HepG2 (cell line): ENCODE results near the gene USP27X. TPM values are rescaled to one million over a fixed set of nuclear protein-coding genes. Genes with fewer than 3 reads are reported as not detected.
A peak's percentile ranks its signal among the peaks of the same experiment; 100 is the strongest.

ENCODE experiments used
- CBFB ChIP-seq: sonication (generic); formaldehyde crosslinking; IDR thresholded peaks from 2 replicates; pipeline ENCODE4 v1.4.0; 2020; ENCODE audit warnings: missing genetic modification reagents
- GATAD2A ChIP-seq: IDR thresholded peaks from 2 replicates; pipeline ENCODE4 v1.6.1; 2016
- GTF3A ChIP-seq: sonication (generic); formaldehyde crosslinking; conservative IDR thresholded peaks from 2 replicates; pipeline ENCODE4 v1.4.0; 2020; ENCODE audit warnings: mild to moderate bottlenecking, missing genetic modification reagents
- HBP1 ChIP-seq: IDR thresholded peaks from 2 replicates; pipeline ENCODE4 v1.6.1; 2016; ENCODE audit warnings: low read depth, control low read depth
- POGZ ChIP-seq: sonication (generic); formaldehyde crosslinking; IDR thresholded peaks from 2 replicates; pipeline ENCODE4 v1.4.0; 2020; ENCODE audit warnings: mild to moderate bottlenecking, missing genetic modification reagents
- POLR2AphosphoS5 ChIP-seq: IDR thresholded peaks from 2 replicates; pipeline ENCODE4 v1.6.1; 2012; ENCODE audit warnings: low read depth, low read length
- RARG ChIP-seq: sonication (generic); formaldehyde crosslinking; IDR thresholded peaks from 2 replicates; pipeline ENCODE4 v1.4.0; 2020; ENCODE audit warnings: low read depth, mild to moderate bottlenecking, missing genetic modification reagents
- SP5 ChIP-seq: IDR thresholded peaks from 2 replicates; pipeline ENCODE4 v1.6.1; 2016; ENCODE audit warnings: low read depth, borderline replicate concordance
- SRSF4 ChIP-seq: fragments of 200-400 bp; formaldehyde crosslinking; IDR thresholded peaks from one replicate; pipeline ENCODE4 v1.6.1; 2018; ENCODE audit warnings: mild to moderate bottlenecking, low read depth, low read length, moderate library complexity; ENCODE audit not compliant: poor library complexity, severe bottlenecking
- XRCC5 ChIP-seq: fragments of 200-400 bp; formaldehyde crosslinking; optimal IDR thresholded peaks from 2 replicates; pipeline ENCODE3; 2017; ENCODE audit warnings: mild to moderate bottlenecking, low read length
- ZBTB8A ChIP-seq: sonication (generic); formaldehyde crosslinking; IDR thresholded peaks from 2 replicates; pipeline ENCODE4 v1.4.0; 2020; ENCODE audit warnings: mild to moderate bottlenecking, low read depth, missing genetic modification reagents, borderline replicate concordance
- ZNF180 ChIP-seq: sonication (generic); formaldehyde crosslinking; IDR thresholded peaks from 2 replicates; pipeline ENCODE4 v1.4.0; 2020; ENCODE audit warnings: low read depth, missing genetic modification reagents, borderline replicate concordance
- ZNF256 ChIP-seq: sonication (generic); formaldehyde crosslinking; conservative IDR thresholded peaks from 2 replicates; pipeline ENCODE4 v1.4.0; 2020; ENCODE audit warnings: missing genetic modification reagents
- ZNF607 ChIP-seq: sonication (generic); formaldehyde crosslinking; IDR thresholded peaks from 2 replicates; pipeline ENCODE4 v1.5.1; 2020; ENCODE audit warnings: missing genetic modification reagents, mild to moderate bottlenecking, borderline replicate concordance
- ZNF660 ChIP-seq: sonication (generic); formaldehyde crosslinking; IDR thresholded peaks from 2 replicates; pipeline ENCODE4 v1.5.1; 2020; ENCODE audit warnings: mild to moderate bottlenecking, low read depth, missing genetic modification reagents, borderline replicate concordance
- ZNF678 ChIP-seq: sonication (generic); formaldehyde crosslinking; IDR thresholded peaks from 2 replicates; pipeline ENCODE4 v1.4.0; 2020; ENCODE audit warnings: mild to moderate bottlenecking, missing genetic modification reagents
- ZNF687 ChIP-seq: sonication (generic); formaldehyde crosslinking; IDR thresholded peaks from 2 replicates; pipeline ENCODE4 v1.5.1; 2020; ENCODE audit warnings: mild to moderate bottlenecking, missing genetic modification reagents, moderate library complexity
- ZNF7 ChIP-seq: IDR thresholded peaks from 2 replicates; pipeline ENCODE4 v1.6.1; 2016; ENCODE audit warnings: missing biosample characterization, missing genetic modification reagents
- polyA plus RNA-seq, 8 experiments: library from polyadenylated mRNA; depleted of rRNA in 3 of 8; stranded (reverse) in 7 of 8; unstranded in 1 of 8; fragments of >200 nt; fragmentation: Illumina TruSeq in 4 of 8; extraction: Trizol in 4 of 8; gene quantifications; 2 replicates each; pipeline versions ENCODE4 v1.2.1 to v1.2.3, GENCODE V29; 2011 to 2016; ENCODE audit warnings: low read depth in 4 of 8, missing spikeins in 1 of 8, mixed read lengths in 1 of 8; ENCODE audit not compliant: insufficient read depth in 1 of 8
- total RNA-seq, 5 experiments: library from RNA; depleted of rRNA; stranded (reverse); fragments of >200 nt; fragmentation: Illumina TruSeq; extraction: Trizol; gene quantifications; 2 replicates each; pipeline ENCODE4 v1.2.3, GENCODE V29; 2016; ENCODE audit warnings: low read depth in 1 of 5
- TF ChIP-seq, protein P1 (sequence below): sonication (generic); formaldehyde crosslinking; IDR thresholded peaks from 2 replicates; pipeline ENCODE4 v1.4.0; 2020; ENCODE audit warnings: mild to moderate bottlenecking, missing genetic modification reagents, borderline replicate concordance

The USP27X gene
- total and polyA plus RNA-seq, 2 of the 13 experiments (the other 11 are each of a cell fraction or from before 2014, with no cell fraction given): 7.2 to 9.7 TPM

GRCh38 chrX:49878834-49879655, at the start of gene USP27X (continued):
- peak; percentile 78 for TF ChIP-seq XRCC5
- TF ChIP-seq SRSF4: no peak
- no peak for TF ChIP-seq HBP1 (CRISPR knock-in tag)
- no peak for TF ChIP-seq RARG (CRISPR knock-in tag)
- TF ChIP-seq GATAD2A (CRISPR knock-in tag): peak; percentile 14; the same call in 1 of the 2 replicates
- TF ChIP-seq POGZ (CRISPR knock-in tag): peak; percentile 35
- TF ChIP-seq SP5 (CRISPR knock-in tag): peak; percentile 90
- TF ChIP-seq ZNF678 (CRISPR knock-in tag): no peak
- TF ChIP-seq CBFB (CRISPR knock-in tag): no peak; the same call in 1 of the 2 replicates
- TF ChIP-seq ZNF180 (CRISPR knock-in tag): no peak
- TF ChIP-seq ZNF660: no peak
- TF ChIP-seq ZNF687 (CRISPR knock-in tag): peak; percentile 74
- no peak for TF ChIP-seq ZNF607 (CRISPR knock-in tag)
- TF ChIP-seq ZNF256: 0 out of 2 replicates have a peak, but pooled peaks have one; percentile 19
- TF ChIP-seq POLR2AphosphoS5: peak; percentile 52; the same call in 1 of the 2 replicates
- TF ChIP-seq, protein P1, sequence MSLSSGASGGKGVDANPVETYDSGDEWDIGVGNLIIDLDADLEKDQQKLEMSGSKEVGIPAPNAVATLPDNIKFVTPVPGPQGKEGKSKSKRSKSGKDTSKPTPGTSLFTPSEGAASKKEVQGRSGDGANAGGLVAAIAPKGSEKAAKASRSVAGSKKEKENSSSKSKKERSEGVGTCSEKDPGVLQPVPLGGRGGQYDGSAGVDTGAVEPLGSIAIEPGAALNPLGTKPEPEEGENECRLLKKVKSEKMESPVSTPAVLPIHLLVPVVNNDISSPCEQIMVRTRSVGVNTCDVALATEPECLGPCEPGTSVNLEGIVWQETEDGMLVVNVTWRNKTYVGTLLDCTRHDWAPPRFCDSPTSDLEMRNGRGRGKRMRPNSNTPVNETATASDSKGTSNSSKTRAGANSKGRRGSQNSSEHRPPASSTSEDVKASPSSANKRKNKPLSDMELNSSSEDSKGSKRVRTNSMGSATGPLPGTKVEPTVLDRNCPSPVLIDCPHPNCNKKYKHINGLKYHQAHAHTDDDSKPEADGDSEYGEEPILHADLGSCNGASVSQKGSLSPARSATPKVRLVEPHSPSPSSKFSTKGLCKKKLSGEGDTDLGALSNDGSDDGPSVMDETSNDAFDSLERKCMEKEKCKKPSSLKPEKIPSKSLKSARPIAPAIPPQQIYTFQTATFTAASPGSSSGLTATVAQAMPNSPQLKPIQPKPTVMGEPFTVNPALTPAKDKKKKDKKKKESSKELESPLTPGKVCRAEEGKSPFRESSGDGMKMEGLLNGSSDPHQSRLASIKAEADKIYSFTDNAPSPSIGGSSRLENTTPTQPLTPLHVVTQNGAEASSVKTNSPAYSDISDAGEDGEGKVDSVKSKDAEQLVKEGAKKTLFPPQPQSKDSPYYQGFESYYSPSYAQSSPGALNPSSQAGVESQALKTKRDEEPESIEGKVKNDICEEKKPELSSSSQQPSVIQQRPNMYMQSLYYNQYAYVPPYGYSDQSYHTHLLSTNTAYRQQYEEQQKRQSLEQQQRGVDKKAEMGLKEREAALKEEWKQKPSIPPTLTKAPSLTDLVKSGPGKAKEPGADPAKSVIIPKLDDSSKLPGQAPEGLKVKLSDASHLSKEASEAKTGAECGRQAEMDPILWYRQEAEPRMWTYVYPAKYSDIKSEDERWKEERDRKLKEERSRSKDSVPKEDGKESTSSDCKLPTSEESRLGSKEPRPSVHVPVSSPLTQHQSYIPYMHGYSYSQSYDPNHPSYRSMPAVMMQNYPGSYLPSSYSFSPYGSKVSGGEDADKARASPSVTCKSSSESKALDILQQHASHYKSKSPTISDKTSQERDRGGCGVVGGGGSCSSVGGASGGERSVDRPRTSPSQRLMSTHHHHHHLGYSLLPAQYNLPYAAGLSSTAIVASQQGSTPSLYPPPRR: peak; percentile 46; the same call in 1 of the 2 replicates
- 0 out of 2 replicates have a peak, but pooled peaks have one; percentile 52 for TF ChIP-seq ZBTB8A
- no peak for TF ChIP-seq ZNF7 (CRISPR knock-in tag)
- TF ChIP-seq GTF3A (CRISPR knock-in tag): 0 out of 2 replicates have a peak, but pooled peaks have one; percentile 36
